Activated CD8-positive, alpha-beta memory T cell treated with anti-CD3 and anti-CD28 coated beads, Interleukin-2, amount 50 U/mL, for 24 hours (primary cell): ENCODE data around the gene FOSL1.
A peak's percentile ranks its signal among the peaks of the same experiment; 100 is the strongest.

ENCODE experiments used
- DNase-seq: peaks from one replicate; pipeline ENCODE4 v3.0.0-alpha.2; 2020; ENCODE audit errors: extremely low read depth

The FOSL1 gene

GRCh38 chr11:65863889-65864705 lies 36.1 kb downstream of the FOSL1 start:
- no peak for DNase-seq

- no peak for DNase-seq
Measured at GRCh38 chr11:65862941-65863888, 37.0 kb downstream of the FOSL1 start.

- DNase-seq = no peak
Measured at GRCh38 chr11:65862191-65862735, 37.9 kb downstream of the FOSL1 start.

- DNase-seq = no peak
Measured at GRCh38 chr11:65861533-65862183, 38.5 kb downstream of the FOSL1 start.

- no peak for DNase-seq
Measured at GRCh38 chr11:65861165-65861505, 39.1 kb downstream of the FOSL1 start.

GRCh38 chr11:65860278-65861164 lies 39.7 kb downstream of the FOSL1 start, which contains the start of gene MUS81:
Gene MUS81, plus strand, starts transcription at chr11:65860433. Its CDS starts 321 bp downstream, at chr11:65860754.
- DNase-seq = peak; percentile 93

- DNase-seq = no peak
Measured at GRCh38 chr11:65859812-65860277, 40.3 kb downstream of the FOSL1 start.

GRCh38 chr11:65859095-65859811 lies 40.9 kb downstream of the FOSL1 start:
- peak; percentile 95 for DNase-seq

- no peak for DNase-seq
Measured at GRCh38 chr11:65858681-65859087, 41.5 kb downstream of the FOSL1 start.

GRCh38 chr11:65857853-65858680 lies 42.1 kb downstream of the FOSL1 start, which contains the start of gene CFL1:
Gene CFL1, minus strand, starts transcription at chr11:65858180. Its CDS starts 81 bp downstream, at chr11:65858099.
- DNase-seq = peak; percentile 88

GRCh38 chr11:65857500-65857852 lies 42.7 kb downstream of the FOSL1 start:
- no peak for DNase-seq

- peak; percentile 62 for DNase-seq
Measured at GRCh38 chr11:65856689-65857499, 43.3 kb downstream of the FOSL1 start.

- no peak for DNase-seq
Measured at GRCh38 chr11:65855927-65856363, 44.2 kb downstream of the FOSL1 start.

- no peak for DNase-seq
Measured at GRCh38 chr11:65854852-65855837, 45.0 kb downstream of the FOSL1 start.

GRCh38 chr11:65854161-65854592 lies 46.0 kb downstream of the FOSL1 start:
- DNase-seq = no peak

GRCh38 chr11:65853246-65853979 lies 46.8 kb downstream of the FOSL1 start:
- DNase-seq = no peak
